GM13976 (cell line): ENCODE data around the gene ELMO1.

Experiments
- DNase-seq: peaks from one replicate; pipeline ENCODE4 v3.0.0; 2012; ENCODE audit warnings: low spot score
- CTCF ChIP-seq: IDR thresholded peaks from 2 replicates; pipeline ENCODE4 v1.5.1; 2012; ENCODE audit warnings: borderline replicate concordance, mild to moderate bottlenecking; ENCODE audit not compliant: insufficient read depth; ENCODE audit errors: extremely low read depth, missing control alignments, control extremely low read depth
- in situ Hi-C: fragments of 300-500 bp; cut with MboI; formaldehyde crosslinking; loops from one replicate; pipeline ENCODE4 v1.12.0; 2022; ENCODE audit warnings: low sequenced_read_pairs, mixed read lengths, inconsistent platforms; ENCODE audit not compliant: unreplicated experiment

ELMO1 gene

DNA sequence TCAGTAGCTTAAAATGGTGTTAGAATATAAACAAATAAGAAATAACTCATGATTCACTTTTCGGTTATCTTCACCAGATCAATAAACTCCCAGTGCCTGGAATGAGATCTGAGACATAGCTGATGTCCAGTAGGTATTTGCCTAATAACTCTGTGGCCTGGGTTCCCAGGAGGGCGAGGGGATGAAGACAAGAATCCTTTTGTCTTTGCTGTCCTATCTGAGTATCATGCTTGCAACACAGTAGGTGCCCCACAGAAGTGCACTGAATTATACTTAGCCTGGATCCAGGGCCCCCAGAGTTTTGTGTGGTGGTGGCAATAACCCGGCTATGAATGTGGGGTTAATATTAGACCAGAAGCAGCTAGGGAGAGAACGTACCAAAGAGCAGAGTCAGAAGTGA lies 374.3 kb downstream of the ELMO1 start:
- in situ Hi-C loops: no loop called here
- no peak for TF ChIP-seq CTCF
- DNase-seq: no peak

GRCh38 chr7:37071124-37071523 lies 377.5 kb downstream of the ELMO1 start:
- in situ Hi-C loops: no loop called here
- no peak for TF ChIP-seq CTCF

GRCh38 chr7:37070471-37070870 lies 378.2 kb downstream of the ELMO1 start:
- TF ChIP-seq CTCF: no peak
- in situ Hi-C loops: no loop called here

More at GRCh38 chr7:37071124-37071523, 377.5 kb downstream of the ELMO1 start:
- no peak for DNase-seq

DNA sequence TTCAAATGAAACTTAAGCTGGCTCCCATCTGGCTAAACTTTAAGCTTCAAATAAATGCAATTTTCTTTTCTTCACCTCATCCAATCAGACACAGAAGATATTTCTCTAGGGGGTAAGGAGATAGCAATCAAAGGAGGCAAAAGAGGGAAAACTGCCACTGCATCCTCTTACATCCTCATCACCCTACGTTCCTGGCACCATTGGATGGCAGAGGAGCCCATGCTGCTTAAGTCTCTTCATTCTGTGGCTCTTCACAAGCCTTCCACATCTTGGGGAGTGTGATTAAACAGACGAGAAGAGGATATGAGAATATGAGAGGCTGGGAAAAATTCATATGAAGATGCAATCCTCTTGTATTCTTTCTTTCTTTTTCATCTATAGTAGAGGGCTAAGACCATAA lies 378.6 kb downstream of the ELMO1 start:
- no peak for DNase-seq
- in situ Hi-C loops: no loop called here
- TF ChIP-seq CTCF: no peak

More at GRCh38 chr7:37070471-37070870, 378.2 kb downstream of the ELMO1 start:
- DNase-seq: no peak

GRCh38 chr7:37069336-37069735 lies 379.3 kb downstream of the ELMO1 start:
- no peak for TF ChIP-seq CTCF
- in situ Hi-C loops: no loop called here
- DNase-seq: no peak

GRCh38 chr7:37068902-37069301 lies 379.8 kb downstream of the ELMO1 start:
- in situ Hi-C loops: no loop called here
- no peak for TF ChIP-seq CTCF
- no peak for DNase-seq

GRCh38 chr7:37068038-37068437 lies 380.6 kb downstream of the ELMO1 start:
- no peak for TF ChIP-seq CTCF
- in situ Hi-C loops: no loop called here
- no peak for DNase-seq
